Measurements from ENCODE around the gene FRMD1.

Gene FRMD1

GRCh38 chr6:168022488-168023321 is 56.3 kb downstream of the FRMD1 start:
- DNase-seq, result no peak

- no peak for DNase-seq
Observed at GRCh38 chr6:168021581-168021980, 57.4 kb downstream of the FRMD1 start.

GRCh38 chr6:168020242-168020641 is 58.8 kb downstream of the FRMD1 start:
- DNase-seq, result no peak

GRCh38 chr6:168018664-168019063 is 60.3 kb downstream of the FRMD1 start:
- no peak for DNase-seq

GRCh38 chr6:168017629-168018028 is 61.4 kb downstream of the FRMD1 start:
- DNase-seq, result no peak

GRCh38 chr6:168016721-168017525 is 62.1 kb downstream of the FRMD1 start:
- DNase-seq, result no peak

- DNase-seq, result no peak
Observed at GRCh38 chr6:168016176-168016620, 62.8 kb downstream of the FRMD1 start.

GRCh38 chr6:168015482-168016175 is 63.4 kb downstream of the FRMD1 start:
- DNase-seq, result no peak

- DNase-seq, result no peak
Observed at GRCh38 chr6:168015009-168015408, 64.0 kb downstream of the FRMD1 start.

- DNase-seq, result no peak
Observed at GRCh38 chr6:168014428-168014827, 64.6 kb downstream of the FRMD1 start.

GRCh38 chr6:168013250-168013915 is 65.6 kb downstream of the FRMD1 start:
- DNase-seq, result no peak

GRCh38 chr6:168012431-168013249 is 66.4 kb downstream of the FRMD1 start:
- DNase-seq, result no peak

- DNase-seq, result no peak
Observed at GRCh38 chr6:168011291-168011690, 67.7 kb downstream of the FRMD1 start.

- DNase-seq, result no peak
Observed at GRCh38 chr6:168009331-168009730, 69.7 kb downstream of the FRMD1 start.

- no peak for DNase-seq
Observed at GRCh38 chr6:168007592-168008338, 71.2 kb downstream of the FRMD1 start.

GRCh38 chr6:168005796-168006195 is 73.2 kb downstream of the FRMD1 start:
- DNase-seq, result no peak

- DNase-seq, result no peak
Observed at GRCh38 chr6:168004945-168005344, 74.1 kb downstream of the FRMD1 start.

GRCh38 chr6:168004023-168004422 is 75.0 kb downstream of the FRMD1 start:
- DNase-seq, result no peak

Measured in T-helper 2 cell (primary cell).